ENCODE data around the gene NDRG2.
"Not testable (repeated sequence)": the region's sequence is repeated elsewhere in the genome, so short reads cannot be mapped to it uniquely, and the experiment has no call there.

NDRG2 gene

GRCh38 chr14:21009721-21010120 lies 15.1 kb downstream of the NDRG2 start:
- not testable (repeated sequence) for DNase-seq (ENCODE audit: low read depth in 2 of 2)

GRCh38 chr14:21003788-21004346 lies 21.0 kb downstream of the NDRG2 start:
- no peak for DNase-seq (ENCODE audit: low read depth in 2 of 2)

- DNase-seq (ENCODE audit: low read depth in 2 of 2): no peak
Measured at GRCh38 chr14:21001218-21001617, 23.6 kb downstream of the NDRG2 start.

GRCh38 chr14:20999591-20999990 lies 25.3 kb downstream of the NDRG2 start:
- no peak for DNase-seq (ENCODE audit: low read depth in 2 of 2)

GRCh38 chr14:20998674-20999366 lies 26.0 kb downstream of the NDRG2 start, which contains the start of gene SLC39A2:
Gene SLC39A2 (plus strand): TSS chr14:20999293. CDS start chr14:20999447, 154 bp downstream.
- DNase-seq (ENCODE audit: low read depth in 2 of 2): no peak

GRCh38 chr14:20998139-20998538 lies 26.7 kb downstream of the NDRG2 start:
- no peak for DNase-seq (ENCODE audit: low read depth in 2 of 2)

- no peak for DNase-seq (ENCODE audit: low read depth in 2 of 2)
Measured at GRCh38 chr14:20997564-20997963, 27.3 kb downstream of the NDRG2 start.

GRCh38 chr14:20997115-20997514 lies 27.7 kb downstream of the NDRG2 start:
- DNase-seq (ENCODE audit: low read depth in 2 of 2): no peak

GRCh38 chr14:20996521-20996920 lies 28.3 kb downstream of the NDRG2 start:
- no peak for DNase-seq (ENCODE audit: low read depth in 2 of 2)

GRCh38 chr14:20989787-20990600 lies 34.9 kb downstream of the NDRG2 start, which contains the start of gene METTL17:
Gene METTL17 (plus strand): TSS chr14:20989980. CDS start chr14:20990003, 23 bp downstream.
- DNase-seq (ENCODE audit: low read depth in 2 of 2): peak; percentile 83 to 85

GRCh38 chr14:20989471-20989786 lies 35.4 kb downstream of the NDRG2 start:
- DNase-seq (ENCODE audit: low read depth in 2 of 2): no peak

GRCh38 chr14:20988717-20989470 lies 36.0 kb downstream of the NDRG2 start:
- DNase-seq (ENCODE audit: low read depth in 2 of 2): no peak

- DNase-seq (ENCODE audit: low read depth in 2 of 2): no peak
Measured at GRCh38 chr14:20986811-20987210, 38.0 kb downstream of the NDRG2 start.

- DNase-seq (ENCODE audit: low read depth in 2 of 2): not testable (repeated sequence)
Measured at GRCh38 chr14:20985650-20986049, 39.2 kb downstream of the NDRG2 start.

GRCh38 chr14:20982646-20983369 lies 42.1 kb downstream of the NDRG2 start:
- DNase-seq (ENCODE audit: low read depth in 2 of 2): no peak

- DNase-seq (ENCODE audit: low read depth in 2 of 2): no peak
Measured at GRCh38 chr14:20980906-20981305, 44.0 kb downstream of the NDRG2 start.

- DNase-seq (ENCODE audit: low read depth in 2 of 2): no peak
Measured at GRCh38 chr14:20978687-20979086, 46.2 kb downstream of the NDRG2 start.

- DNase-seq (ENCODE audit: low read depth in 2 of 2): no peak
Measured at GRCh38 chr14:20976291-20976690, 48.6 kb downstream of the NDRG2 start.

GRCh38 chr14:20973501-20973900 lies 51.4 kb downstream of the NDRG2 start:
- no peak for DNase-seq (ENCODE audit: low read depth in 2 of 2)

- DNase-seq (ENCODE audit: low read depth in 2 of 2): no peak
Measured at GRCh38 chr14:20971705-20972021, 53.2 kb downstream of the NDRG2 start.

GRCh38 chr14:20970983-20971704 lies 53.7 kb downstream of the NDRG2 start:
- peak; percentile 59 to 76 for DNase-seq (ENCODE audit: low read depth in 2 of 2)

Measured in stimulated activated CD4-positive, alpha-beta T cell treated with anti-CD3 and anti-CD28 coated beads, Interleukin-15, amount 100 ng/mL, for 48 hours (primary cell).